Measurements from ENCODE around the gene TANK.
A peak's percentile ranks its signal among the peaks of the same experiment; 100 is the strongest.

Gene TANK

GRCh38 chr2:161232571-161232970, 72.3 kb downstream of the TANK start:
- Histone ChIP-seq H3K4me1 (ENCODE audit: control insufficient read depth, insufficient read depth, low read depth, low read length) (peaks cover 8% of the 10 kb centered on the region), H3K4ac (ENCODE audit: low read depth in 1 of 2, low read length in 2 of 2) (no peak overlapping the region), H3K9me3 (ENCODE audit: control insufficient read depth, low read length) (no peaks in the 10 kb centered on the region), H3K4me3 (ENCODE audit: insufficient read depth in 1 of 2, low read depth in 1 of 2, low read length in 2 of 2) (no peak overlapping the region), H2AK5ac (ENCODE audit: low read length, severe bottlenecking) (no peak overlapping the region), H3K4me2 (ENCODE audit: low read length, poor library complexity, severe bottlenecking) (no peak overlapping the region), H3K27me3 (ENCODE audit: control insufficient read depth in 1 of 2, insufficient read depth in 1 of 2, low read length in 2 of 2) (no peaks in the 10 kb centered on the region), H2BK120ac (ENCODE audit: low read depth, low read length) (no peak overlapping the region), H3K79me1 (replicated peaks; ENCODE audit: low read length, poor library complexity, severe bottlenecking) (peaks cover 6% of the 10 kb centered on the region), H2BK12ac (ENCODE audit: low read length in 2 of 2) (no peak overlapping the region), H4K8ac (ENCODE audit: low read length) (no peak overlapping the region), H3K23ac (ENCODE audit: low read length in 2 of 2) (no peak overlapping the region), H3K14ac (ENCODE audit: low read length in 2 of 2) (no peak overlapping the region), H3K36me3 (ENCODE audit: control insufficient read depth in 1 of 2, insufficient read depth in 2 of 2, low read depth in 1 of 2, low read length in 2 of 2) (peaks cover 0 to 75% of the 10 kb centered on the region in 2 experiments), H3K18ac (ENCODE audit: low read depth in 1 of 2, low read length in 2 of 2) (no peak overlapping the region), H2BK5ac (ENCODE audit: low read depth, low read length, poor library complexity, severe bottlenecking) (no peak overlapping the region), H3K9ac (ENCODE audit: low read length) (no peak overlapping the region), H4K91ac (ENCODE audit: low read length) (no peak overlapping the region), H2AFZ (ENCODE audit: low read depth, low read length) (no peak overlapping the region), H3K27ac (ENCODE audit: low read length, poor library complexity, severe bottlenecking) (no peak overlapping the region), H2BK15ac (ENCODE audit: low read depth, poor library complexity, severe bottlenecking) (no peak overlapping the region)
- no peak for DNase-seq

- Histone ChIP-seq H3K27me3 (ENCODE audit: control insufficient read depth in 1 of 2, insufficient read depth in 1 of 2, low read length in 2 of 2) (no peaks in the 10 kb centered on the region), H3K14ac (ENCODE audit: low read length in 2 of 2) (no peak overlapping the region), H3K79me1 (replicated peaks; ENCODE audit: low read length, poor library complexity, severe bottlenecking) (peaks cover 5% of the 10 kb centered on the region), H3K4me1 (ENCODE audit: control insufficient read depth, insufficient read depth, low read depth, low read length) (peaks cover 12% of the 10 kb centered on the region), H3K27ac (ENCODE audit: low read length, poor library complexity, severe bottlenecking) (no peak overlapping the region), H2BK12ac (ENCODE audit: low read length in 2 of 2) (no peak overlapping the region), H3K4ac (ENCODE audit: low read depth in 1 of 2, low read length in 2 of 2) (no peak overlapping the region), H3K36me3 (ENCODE audit: control insufficient read depth in 1 of 2, insufficient read depth in 2 of 2, low read depth in 1 of 2, low read length in 2 of 2) (peaks cover 0 to 61% of the 10 kb centered on the region in 2 experiments), H3K4me3 (ENCODE audit: insufficient read depth in 1 of 2, low read depth in 1 of 2, low read length in 2 of 2) (no peak overlapping the region), H3K9ac (ENCODE audit: low read length) (no peak overlapping the region), H3K23ac (ENCODE audit: low read length in 2 of 2) (no peak overlapping the region), H3K18ac (ENCODE audit: low read depth in 1 of 2, low read length in 2 of 2) (no peak overlapping the region), H3K4me2 (ENCODE audit: low read length, poor library complexity, severe bottlenecking) (no peak overlapping the region), H2AK5ac (ENCODE audit: low read length, severe bottlenecking) (no peak overlapping the region), H2BK120ac (ENCODE audit: low read depth, low read length) (no peak overlapping the region), H4K91ac (ENCODE audit: low read length) (no peak overlapping the region), H3K9me3 (ENCODE audit: control insufficient read depth, low read length) (no peaks in the 10 kb centered on the region), H4K8ac (ENCODE audit: low read length) (no peak overlapping the region), H2AFZ (ENCODE audit: low read depth, low read length) (no peak overlapping the region), H2BK5ac (ENCODE audit: low read depth, low read length, poor library complexity, severe bottlenecking) (no peak overlapping the region), H2BK15ac (ENCODE audit: low read depth, poor library complexity, severe bottlenecking) (no peak overlapping the region)
- 86% methylated on average over 2 of the region's 2 CpGs for WGBS
- DNase-seq: no peak
These were observed 73.7 kb downstream of the TANK start for GRCh38 chr2:161233858-161234431.

- peaks cover 18% of the 10 kb centered on the region for H3K4me1 ChIP-seq (ENCODE audit: control insufficient read depth, insufficient read depth, low read depth, low read length)
- H3K23ac ChIP-seq (ENCODE audit: low read length in 2 of 2): no peak overlapping the region
- H3K9ac ChIP-seq (ENCODE audit: low read length): no peak overlapping the region
- peaks cover 3% of the 10 kb centered on the region for H3K79me1 ChIP-seq (replicated peaks; ENCODE audit: low read length, poor library complexity, severe bottlenecking)
- H3K4me2 ChIP-seq (ENCODE audit: low read length, poor library complexity, severe bottlenecking): no peak overlapping the region
- H2AFZ ChIP-seq (ENCODE audit: low read depth, low read length): no peak overlapping the region
- no peak overlapping the region for H3K14ac ChIP-seq (ENCODE audit: low read length in 2 of 2)
- peaks cover 0 to 54% of the 10 kb centered on the region in 2 experiments for H3K36me3 ChIP-seq (ENCODE audit: control insufficient read depth in 1 of 2, insufficient read depth in 2 of 2, low read depth in 1 of 2, low read length in 2 of 2)
- no peak for DNase-seq
- no peak overlapping the region for H3K4ac ChIP-seq (ENCODE audit: low read depth in 1 of 2, low read length in 2 of 2)
- WGBS: no CpG with 5 or more reads among the region's 2 CpGs
- no peak overlapping the region for H4K91ac ChIP-seq (ENCODE audit: low read length)
- no peak overlapping the region for H3K18ac ChIP-seq (ENCODE audit: low read depth in 1 of 2, low read length in 2 of 2)
- no peak overlapping the region for H2BK15ac ChIP-seq (ENCODE audit: low read depth, poor library complexity, severe bottlenecking)
- no peak overlapping the region for H2BK120ac ChIP-seq (ENCODE audit: low read depth, low read length)
- H4K8ac ChIP-seq (ENCODE audit: low read length): no peak overlapping the region
- H2BK12ac ChIP-seq (ENCODE audit: low read length in 2 of 2): no peak overlapping the region
- no peak overlapping the region for H2AK5ac ChIP-seq (ENCODE audit: low read length, severe bottlenecking)
- H3K9me3 ChIP-seq (ENCODE audit: control insufficient read depth, low read length): no peaks in the 10 kb centered on the region
- H3K27me3 ChIP-seq (ENCODE audit: control insufficient read depth in 1 of 2, insufficient read depth in 1 of 2, low read length in 2 of 2): no peaks in the 10 kb centered on the region
- no peak overlapping the region for H3K4me3 ChIP-seq (ENCODE audit: insufficient read depth in 1 of 2, low read depth in 1 of 2, low read length in 2 of 2)
- no peak overlapping the region for H3K27ac ChIP-seq (ENCODE audit: low read length, poor library complexity, severe bottlenecking)
- no peak overlapping the region for H2BK5ac ChIP-seq (ENCODE audit: low read depth, low read length, poor library complexity, severe bottlenecking)
These were observed 74.4 kb downstream of the TANK start for GRCh38 chr2:161234627-161235026.

DNA sequence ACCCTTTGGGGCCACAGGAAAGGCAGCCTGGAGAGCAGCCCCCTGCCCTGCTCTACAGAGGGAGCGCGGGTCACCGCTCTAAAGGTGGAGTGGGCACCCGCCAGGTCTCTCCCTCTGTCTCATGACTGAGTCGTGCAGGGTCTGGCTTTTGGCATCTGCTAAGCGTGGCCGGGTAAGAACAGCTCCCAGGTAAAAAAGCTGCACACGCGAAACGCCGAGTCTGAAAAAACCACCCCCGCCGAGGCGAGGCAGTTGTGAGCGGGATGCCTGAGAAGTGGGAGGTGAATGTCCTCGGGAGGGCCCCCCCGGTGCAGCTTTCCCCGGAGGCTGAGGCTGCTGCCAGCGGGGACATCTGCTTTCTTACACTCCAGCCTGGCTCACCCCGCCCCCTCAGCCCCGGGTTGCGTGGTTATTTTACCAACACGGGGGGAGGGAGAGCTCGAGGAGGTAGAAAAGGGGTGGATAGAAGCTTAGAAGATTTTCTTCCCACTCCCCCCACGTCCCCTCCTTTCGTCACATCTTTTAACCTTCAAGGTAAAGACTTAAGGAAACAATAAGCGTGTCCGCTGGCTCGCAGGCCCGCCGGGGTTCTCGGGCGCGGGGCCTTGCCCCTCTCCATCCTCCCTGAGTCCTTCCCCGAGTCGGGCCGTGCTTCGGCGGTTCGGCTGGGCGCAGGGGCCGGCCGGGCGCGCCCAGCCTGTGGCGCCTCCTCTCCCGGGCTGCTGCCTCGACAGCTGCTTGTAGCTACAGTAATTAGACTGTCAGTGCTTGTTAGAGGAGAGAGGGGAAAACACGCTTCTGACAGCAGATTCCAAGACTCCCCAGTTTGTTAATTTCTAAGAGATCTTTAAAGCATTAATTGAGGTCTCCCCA, 77.4 kb downstream of the TANK start:
- peaks cover 3% of the 10 kb centered on the region for H3K79me1 ChIP-seq (replicated peaks; ENCODE audit: low read length, poor library complexity, severe bottlenecking)
- WGBS: 5% methylated on average over 30 of the region's 49 CpGs
- no peak overlapping the region for H3K27ac ChIP-seq (ENCODE audit: low read length, poor library complexity, severe bottlenecking)
- no peak overlapping the region for H4K91ac ChIP-seq (ENCODE audit: low read length)
- H2AFZ ChIP-seq (ENCODE audit: low read depth, low read length): no peak overlapping the region
- DNase-seq: peak; percentile 58
- peak overlapping the region; percentile 12 to 86 for H3K4me3 ChIP-seq (ENCODE audit: insufficient read depth in 1 of 2, low read depth in 1 of 2, low read length in 2 of 2)
- H3K14ac ChIP-seq (ENCODE audit: low read length in 2 of 2): no peak overlapping the region
- no peak overlapping the region for H2BK12ac ChIP-seq (ENCODE audit: low read length in 2 of 2)
- H3K4ac ChIP-seq (ENCODE audit: low read depth in 1 of 2, low read length in 2 of 2): peak overlapping the region in 1 of 2 experiments; percentile 24
- no peaks in the 10 kb centered on the region for H3K27me3 ChIP-seq (ENCODE audit: control insufficient read depth in 1 of 2, insufficient read depth in 1 of 2, low read length in 2 of 2)
- H2BK5ac ChIP-seq (ENCODE audit: low read depth, low read length, poor library complexity, severe bottlenecking): no peak overlapping the region
- peak overlapping the region; percentile 95 for H3K4me2 ChIP-seq (ENCODE audit: low read length, poor library complexity, severe bottlenecking)
- H3K23ac ChIP-seq (ENCODE audit: low read length in 2 of 2): no peak overlapping the region
- no peak overlapping the region for H3K18ac ChIP-seq (ENCODE audit: low read depth in 1 of 2, low read length in 2 of 2)
- H2AK5ac ChIP-seq (ENCODE audit: low read length, severe bottlenecking): no peak overlapping the region
- peak overlapping the region; percentile 36 for H4K8ac ChIP-seq (ENCODE audit: low read length)
- H3K9me3 ChIP-seq (ENCODE audit: control insufficient read depth, low read length): no peaks in the 10 kb centered on the region
- H2BK15ac ChIP-seq (ENCODE audit: low read depth, poor library complexity, severe bottlenecking): no peak overlapping the region
- peaks cover 18% of the 10 kb centered on the region for H3K4me1 ChIP-seq (ENCODE audit: control insufficient read depth, insufficient read depth, low read depth, low read length)
- no peak overlapping the region for H2BK120ac ChIP-seq (ENCODE audit: low read depth, low read length)
- H3K36me3 ChIP-seq (ENCODE audit: control insufficient read depth in 1 of 2, insufficient read depth in 2 of 2, low read depth in 1 of 2, low read length in 2 of 2): peaks cover 0 to 25% of the 10 kb centered on the region in 2 experiments
- peak overlapping the region; percentile 78 for H3K9ac ChIP-seq (ENCODE audit: low read length)

Data from mesenchymal stem cell (in vitro differentiated cells and primary cell).